Pulmonary artery endothelial cell (primary cell): Measurements from ENCODE around the gene CAMTA1. TPM values are rescaled to one million over a fixed set of nuclear protein-coding genes. Genes with fewer than 3 reads are reported as not detected.

Source experiments
- DNase-seq: peaks from one replicate; pipeline ENCODE4 v3.0.0-alpha.2; 2011; ENCODE audit warnings: low read depth, low spot score
- total RNA-seq: library from RNA; depleted of rRNA; stranded (reverse); fragments of >200 nt; gene quantifications from 2 replicates; pipeline ENCODE4 v1.2.3, GENCODE V29; 2014

The CAMTA1 gene
- total RNA-seq, 1 donor from 2014 or later, result 54.0 TPM

DNA sequence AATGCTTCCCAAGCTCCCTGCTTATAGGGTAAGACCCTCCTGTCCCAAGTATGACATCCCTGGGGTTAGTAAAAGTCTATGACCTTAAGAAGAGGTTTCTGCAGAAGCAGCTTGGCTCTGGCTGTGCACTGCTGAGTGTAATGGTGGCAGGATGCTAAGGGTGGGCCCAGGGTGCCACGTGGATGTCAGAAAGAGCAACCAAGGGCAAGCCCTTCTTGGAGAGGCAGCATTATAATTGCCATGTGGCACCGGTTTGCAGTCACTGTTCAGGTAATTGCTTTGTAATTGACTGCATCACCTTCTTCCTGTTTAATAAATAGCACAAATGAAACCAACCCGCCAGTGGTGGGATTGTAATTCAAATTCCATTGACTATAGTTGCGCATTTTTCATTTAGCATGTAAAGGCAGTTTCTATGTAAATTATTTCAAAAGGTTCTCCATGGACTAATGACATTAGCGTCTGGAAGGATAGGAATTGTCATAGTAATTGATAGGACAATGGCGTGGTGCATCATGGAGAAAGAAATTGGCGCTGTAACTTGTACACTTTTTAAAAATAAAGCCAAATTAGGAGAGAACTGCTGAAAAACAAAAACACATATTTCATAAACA lies 495.2 kb downstream of the CAMTA1 start:
- DNase-seq, result no peak

GRCh38 chr1:7281821-7282220 lies 496.6 kb downstream of the CAMTA1 start:
- no peak for DNase-seq

DNA sequence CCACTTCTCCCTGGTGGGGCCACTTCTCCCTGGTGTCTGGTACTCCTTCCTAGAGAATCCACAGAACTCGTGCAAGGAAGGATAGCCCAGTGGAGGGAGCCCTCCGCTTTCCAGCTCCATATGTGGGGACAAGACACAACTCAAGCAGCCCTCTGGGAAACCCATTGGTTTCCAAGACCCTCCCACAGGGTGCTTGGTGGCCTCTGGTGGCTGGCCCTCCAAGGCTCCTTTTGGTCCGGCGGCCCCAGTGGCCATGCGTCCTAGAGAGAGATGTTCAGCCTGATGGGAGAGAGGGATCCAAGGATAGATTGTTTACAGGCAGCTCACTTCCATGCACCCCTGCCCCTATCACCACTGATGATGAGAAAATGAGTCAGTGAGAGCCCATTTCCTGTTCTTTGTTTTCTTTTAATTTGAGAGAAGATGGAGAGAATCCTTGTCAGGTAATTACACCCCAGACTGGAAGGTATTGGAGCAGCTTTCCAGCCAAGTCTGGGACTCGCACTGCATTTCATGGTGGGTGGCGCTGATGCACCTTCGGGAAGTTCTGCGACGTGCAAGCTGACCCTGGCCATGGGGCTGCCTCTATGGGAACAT lies 499.7 kb downstream of the CAMTA1 start:
- no peak for DNase-seq

- no peak for DNase-seq
These were observed 500.7 kb downstream of the CAMTA1 start for GRCh38 chr1:7285856-7286454.

- DNase-seq, result no peak
These were observed 501.8 kb downstream of the CAMTA1 start for GRCh38 chr1:7287013-7287412.

- DNase-seq, result no peak
These were observed 503.7 kb downstream of the CAMTA1 start for GRCh38 chr1:7288992-7289391.

GRCh38 chr1:7289694-7290093 lies 504.4 kb downstream of the CAMTA1 start:
- no peak for DNase-seq

DNA sequence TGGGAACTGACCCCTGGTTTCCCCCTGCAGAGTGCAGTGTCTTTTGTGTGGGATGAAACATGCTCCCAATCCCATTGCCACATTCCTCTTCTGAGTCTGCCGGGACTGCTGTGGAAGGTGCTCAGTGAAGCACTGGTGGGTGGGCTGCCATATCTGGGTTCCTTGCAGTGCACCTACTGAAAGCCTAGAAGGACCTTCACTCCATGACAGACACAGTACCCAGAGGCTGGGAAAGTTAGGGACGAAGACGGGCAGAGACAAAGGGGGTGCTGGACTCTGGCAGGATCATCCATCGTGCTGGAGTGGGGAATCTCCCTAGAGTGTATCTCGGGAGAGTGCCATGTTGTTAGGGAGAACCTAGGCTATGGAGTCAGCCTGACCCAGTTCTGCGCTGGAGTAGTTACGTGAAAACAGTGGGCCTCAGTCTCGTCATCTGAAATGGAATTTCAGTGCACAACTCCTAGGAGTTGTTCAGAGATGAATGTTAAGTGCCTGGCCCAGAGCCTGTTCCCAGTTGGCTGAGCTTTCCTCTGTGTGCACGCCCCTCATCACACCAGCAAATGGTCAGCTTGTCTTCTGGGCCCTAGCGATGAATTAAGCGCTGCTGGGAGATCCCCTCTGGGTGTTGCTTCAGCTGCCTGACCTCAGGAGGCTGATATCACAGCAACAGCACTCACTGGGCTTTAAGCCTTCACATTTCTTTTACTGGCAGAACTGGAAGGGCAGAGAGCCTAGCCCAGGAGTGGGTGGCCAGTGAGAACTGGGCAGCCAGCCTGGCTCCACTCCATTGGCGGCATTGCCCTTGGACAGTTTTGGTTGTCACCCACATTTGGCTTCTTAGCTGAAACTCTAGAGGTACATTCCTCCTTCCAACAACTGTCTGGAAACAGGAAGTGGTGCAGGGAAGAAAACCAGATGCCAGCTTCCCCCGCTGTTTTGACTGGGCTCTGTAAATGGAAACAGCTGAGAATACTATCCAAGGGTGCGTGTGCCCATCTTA lies 506.0 kb downstream of the CAMTA1 start:
- no peak for DNase-seq

DNA sequence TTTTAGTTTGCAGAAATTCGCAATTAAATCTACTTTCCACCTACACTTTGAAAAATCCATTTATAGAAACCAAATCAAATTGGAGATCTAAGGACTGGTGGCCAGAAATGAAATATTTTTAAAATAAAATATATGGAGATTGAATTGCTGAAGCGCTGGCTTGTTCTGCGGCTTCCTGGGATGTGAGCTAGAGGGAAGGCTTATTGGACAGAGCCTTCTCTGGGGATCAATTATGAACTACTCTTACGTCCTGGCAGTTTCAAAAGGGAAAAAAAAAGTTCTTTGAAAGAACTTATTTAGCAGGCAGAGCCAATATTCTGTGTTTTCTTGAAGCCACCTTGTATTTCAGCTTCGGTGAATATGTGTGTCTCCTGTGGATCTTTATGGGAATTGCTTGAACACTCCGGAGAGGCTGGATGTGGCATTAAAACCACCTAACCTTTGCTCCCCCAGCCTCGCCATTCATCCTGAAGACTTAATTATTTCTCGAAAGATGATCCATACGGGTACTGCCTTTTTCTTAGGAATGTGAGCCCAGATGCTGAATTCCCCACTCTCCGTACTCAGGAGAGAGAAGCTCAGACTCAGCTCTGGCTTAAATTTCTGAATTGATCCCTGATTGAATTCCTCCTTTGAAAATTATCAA lies 506.9 kb downstream of the CAMTA1 start:
- no peak for DNase-seq

GRCh38 chr1:7292714-7293419 lies 507.6 kb downstream of the CAMTA1 start:
- no peak for DNase-seq

DNA sequence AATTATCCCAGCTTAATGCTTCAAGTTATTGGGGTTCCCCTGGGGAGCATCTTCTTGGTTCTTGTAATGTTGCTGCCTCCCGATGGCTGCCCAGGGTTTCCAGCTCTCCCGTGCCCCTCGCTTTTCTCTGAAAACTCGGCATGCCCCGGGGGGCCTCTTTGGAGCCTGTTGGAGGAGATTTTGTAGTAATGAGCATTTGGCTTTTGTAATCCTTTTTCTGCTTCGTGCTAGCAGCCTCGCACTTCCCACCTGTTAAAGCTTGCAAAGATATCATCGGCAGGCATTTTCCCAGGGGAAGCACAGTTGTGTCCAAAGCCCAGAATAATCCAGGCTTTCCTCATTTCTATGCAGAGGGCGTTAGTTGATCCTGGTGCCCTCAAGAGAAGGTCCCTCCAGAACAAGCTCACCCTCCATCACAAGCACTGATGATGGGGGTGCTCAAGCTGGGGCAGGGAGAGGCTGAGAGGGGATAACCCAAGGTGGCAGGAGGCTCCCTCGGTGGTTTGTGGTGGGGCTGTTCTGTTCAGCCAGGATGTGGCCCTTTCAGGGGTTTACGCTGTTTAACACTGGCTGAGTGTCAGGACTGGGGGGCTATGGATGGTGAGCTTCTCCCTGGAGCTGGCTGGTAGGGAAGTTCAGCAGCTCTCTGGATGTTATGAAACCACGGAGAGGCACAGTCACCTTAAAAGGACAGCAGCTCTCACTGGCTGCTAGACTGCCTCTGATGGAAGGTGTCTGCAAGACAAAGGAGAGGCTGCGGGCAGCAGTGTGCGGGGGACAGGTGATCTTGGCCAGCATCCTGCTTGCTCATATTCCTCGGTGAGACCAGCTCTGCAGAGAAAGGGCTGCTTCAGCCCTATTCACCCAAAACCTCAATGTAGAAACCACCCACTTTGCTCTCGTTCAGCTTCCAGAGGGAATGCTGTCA lies 508.7 kb downstream of the CAMTA1 start:
- DNase-seq, result no peak

DNA sequence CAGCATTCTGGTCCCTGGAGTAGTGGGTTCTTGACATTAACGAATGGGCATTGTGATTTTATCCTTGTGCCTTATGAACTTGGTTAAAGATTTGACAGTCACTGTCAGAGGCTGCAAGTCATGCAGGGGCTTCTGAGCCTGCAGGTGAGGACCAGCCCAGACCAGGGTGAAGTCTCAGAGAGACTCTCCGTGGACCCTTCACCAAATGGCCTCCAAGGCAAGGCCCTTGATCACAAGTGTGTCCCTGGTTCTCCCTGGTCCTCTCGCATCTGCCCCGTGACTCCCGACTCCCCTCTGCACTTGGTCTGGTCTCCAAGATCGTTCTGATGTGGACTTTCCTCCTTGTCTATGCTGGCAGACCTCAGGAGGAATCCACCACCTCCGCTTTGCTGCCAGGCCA lies 509.4 kb downstream of the CAMTA1 start:
- DNase-seq, result no peak

- no peak for DNase-seq
These were observed 510.7 kb downstream of the CAMTA1 start for GRCh38 chr1:7295946-7296345.

DNA sequence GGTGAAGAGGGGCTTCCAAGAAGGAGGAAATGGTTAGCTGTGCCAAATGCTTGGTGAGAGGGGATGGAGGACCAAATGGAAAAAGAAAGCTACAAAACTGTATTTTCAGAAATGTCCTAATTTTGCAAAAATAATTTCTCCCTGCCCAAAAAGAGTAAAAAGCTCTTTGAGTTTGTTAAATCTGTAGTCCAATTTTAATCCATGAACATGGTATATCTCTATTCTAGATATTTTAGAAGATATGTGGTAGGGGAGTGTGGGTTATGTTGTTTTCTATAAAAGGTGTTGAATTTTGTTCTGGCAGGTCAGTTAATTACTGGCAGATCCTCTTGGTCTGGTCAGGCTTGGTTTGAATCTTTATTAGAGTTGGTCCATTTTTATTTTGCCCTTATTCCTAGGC lies 511.7 kb downstream of the CAMTA1 start:
- no peak for DNase-seq

DNA sequence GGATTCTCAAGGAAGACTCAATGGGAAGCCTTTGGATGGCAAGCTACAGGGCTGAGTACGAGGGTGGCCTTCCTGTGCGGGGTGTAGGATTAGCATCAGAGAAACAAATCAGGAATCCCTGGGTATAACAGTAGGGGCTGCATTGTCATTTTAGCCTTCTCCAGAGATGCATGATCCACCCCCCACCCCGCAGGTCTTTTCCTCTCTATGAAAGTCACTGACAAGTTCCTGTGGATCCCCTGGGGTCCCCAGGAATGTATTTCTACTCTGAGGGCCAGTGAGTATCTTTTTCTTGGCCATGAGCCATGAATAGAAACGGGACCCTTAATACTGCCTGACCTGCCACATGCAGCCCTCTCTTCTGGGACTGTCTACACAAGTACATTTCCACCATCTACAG lies 512.9 kb downstream of the CAMTA1 start:
- no peak for DNase-seq

- no peak for DNase-seq
These were observed 513.5 kb downstream of the CAMTA1 start for GRCh38 chr1:7298749-7299151.

DNA sequence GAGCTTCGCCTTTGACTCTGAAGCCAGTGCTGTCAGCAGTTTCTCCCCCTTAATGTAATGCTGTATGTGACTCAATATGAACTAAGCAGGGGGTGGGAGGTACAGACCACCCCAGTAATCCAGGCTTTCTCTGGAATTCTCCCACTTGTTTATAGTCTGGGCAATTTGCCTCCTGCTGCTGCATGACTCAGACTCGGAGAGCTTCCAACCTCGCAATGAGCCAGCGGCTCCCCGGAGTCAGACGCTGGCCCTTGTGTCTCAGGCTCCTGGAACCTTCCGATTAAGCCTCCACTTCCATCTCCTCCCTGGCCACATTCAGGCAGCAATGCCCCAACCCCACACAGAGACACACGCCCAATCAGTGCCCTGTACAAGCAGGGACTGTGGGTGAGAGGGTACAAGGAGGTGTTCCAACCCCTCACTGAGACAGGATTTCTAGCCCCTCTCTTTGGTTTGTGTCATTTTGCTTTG lies 514.1 kb downstream of the CAMTA1 start:
- peak; percentile 32 for DNase-seq

DNA sequence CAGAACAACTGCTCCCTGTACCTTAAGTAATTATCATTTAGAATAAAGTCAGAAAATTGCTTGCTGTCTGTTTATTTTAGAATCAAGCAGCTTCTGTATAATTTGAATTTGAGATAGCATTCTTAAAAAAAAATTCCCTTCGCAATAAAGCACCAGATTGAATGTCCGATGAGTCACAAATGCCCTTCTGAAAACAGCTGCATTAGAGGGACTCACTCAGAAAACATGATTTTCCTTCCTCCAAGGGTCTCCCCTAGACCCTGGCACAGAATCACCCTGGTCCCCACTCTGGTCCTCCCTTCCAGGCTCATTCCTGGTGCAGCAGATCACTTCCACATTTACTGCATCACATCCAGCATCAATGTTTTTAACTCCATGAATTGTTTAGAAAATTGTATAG lies 514.7 kb downstream of the CAMTA1 start:
- DNase-seq, result no peak

- DNase-seq, result no peak
These were observed 515.8 kb downstream of the CAMTA1 start for GRCh38 chr1:7300893-7301663.
